SU-DHL-6 (cell line): ENCODE data around the gene FITM1.
A peak's percentile ranks its signal among the peaks of the same experiment; 100 is the strongest.

Experiments
- EZH2phosphoT487 ChIP-seq: fragments of 200-600 bp; sonication (generic), shearing (Covaris generic); conservative IDR thresholded peaks from 2 replicates; pipeline ENCODE4 v1.6.1; 2018; ENCODE audit warnings: mild to moderate bottlenecking, antibody characterized with exemption, low read length, moderate library complexity, mixed read lengths
- TF ChIP-seq, protein P1 (sequence below): fragments of 200-600 bp; sonication (generic); IDR thresholded peaks from one replicate; pipeline ENCODE4 v1.5.1; 2017; ENCODE audit warnings: antibody characterized with exemption, mild to moderate bottlenecking, low read length, moderate library complexity; ENCODE audit not compliant: insufficient read depth, poor library complexity, severe bottlenecking

DNA sequence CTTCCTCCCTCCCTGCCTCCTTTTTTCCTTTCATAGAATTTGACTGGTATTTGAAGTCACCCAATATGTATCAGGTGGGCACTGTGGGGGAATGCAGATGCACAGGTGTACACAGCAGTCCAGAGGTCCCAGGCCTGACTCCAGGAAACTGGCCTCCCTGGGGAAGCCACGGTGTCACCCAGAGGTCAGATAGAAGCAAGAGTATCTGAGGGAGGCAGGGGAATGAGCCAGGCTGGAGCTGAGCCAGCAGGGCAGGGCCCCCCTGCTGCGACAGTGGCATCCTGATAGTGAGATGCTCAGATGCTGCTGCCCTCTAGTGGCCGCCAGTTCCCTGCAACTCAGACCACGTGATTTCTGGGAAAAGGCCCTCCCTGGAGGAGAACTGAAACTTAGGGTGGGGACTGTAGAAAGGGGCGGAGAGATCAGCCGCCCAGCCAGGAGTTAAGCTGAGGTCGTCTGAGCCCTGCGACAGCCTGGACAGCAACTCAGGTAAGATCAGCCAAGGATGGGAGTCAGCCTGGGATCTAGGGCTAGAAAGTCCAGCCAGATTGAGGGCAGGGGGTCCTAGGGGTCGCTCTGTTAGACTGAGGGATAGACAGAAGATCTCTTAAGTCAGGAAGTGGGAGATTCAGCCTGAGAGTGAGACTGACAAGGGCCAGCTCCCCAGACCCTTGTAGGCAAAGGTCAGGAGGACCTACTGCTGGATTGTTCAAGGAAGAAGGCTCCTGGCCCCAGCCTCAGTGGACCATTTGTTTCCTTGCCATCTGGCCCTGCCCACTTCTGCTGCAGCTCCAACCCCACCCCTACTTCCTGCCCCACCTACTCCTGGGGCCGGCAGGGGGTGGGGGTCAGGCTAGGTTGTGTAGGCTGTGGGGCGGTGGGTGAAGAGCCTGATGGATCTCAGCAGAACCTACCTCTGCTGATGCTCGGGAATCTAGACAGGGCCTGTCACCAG lies 30.7 kb downstream of the FITM1 start, which contains the start of gene IRF9:
- TF ChIP-seq, protein P1, sequence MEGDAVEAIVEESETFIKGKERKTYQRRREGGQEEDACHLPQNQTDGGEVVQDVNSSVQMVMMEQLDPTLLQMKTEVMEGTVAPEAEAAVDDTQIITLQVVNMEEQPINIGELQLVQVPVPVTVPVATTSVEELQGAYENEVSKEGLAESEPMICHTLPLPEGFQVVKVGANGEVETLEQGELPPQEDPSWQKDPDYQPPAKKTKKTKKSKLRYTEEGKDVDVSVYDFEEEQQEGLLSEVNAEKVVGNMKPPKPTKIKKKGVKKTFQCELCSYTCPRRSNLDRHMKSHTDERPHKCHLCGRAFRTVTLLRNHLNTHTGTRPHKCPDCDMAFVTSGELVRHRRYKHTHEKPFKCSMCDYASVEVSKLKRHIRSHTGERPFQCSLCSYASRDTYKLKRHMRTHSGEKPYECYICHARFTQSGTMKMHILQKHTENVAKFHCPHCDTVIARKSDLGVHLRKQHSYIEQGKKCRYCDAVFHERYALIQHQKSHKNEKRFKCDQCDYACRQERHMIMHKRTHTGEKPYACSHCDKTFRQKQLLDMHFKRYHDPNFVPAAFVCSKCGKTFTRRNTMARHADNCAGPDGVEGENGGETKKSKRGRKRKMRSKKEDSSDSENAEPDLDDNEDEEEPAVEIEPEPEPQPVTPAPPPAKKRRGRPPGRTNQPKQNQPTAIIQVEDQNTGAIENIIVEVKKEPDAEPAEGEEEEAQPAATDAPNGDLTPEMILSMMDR: peak; percentile 90
- TF ChIP-seq EZH2phosphoT487: no peak
